IMR-90 (cell line): ENCODE results near the gene ITGB5.

Source experiments
- CEBPB ChIP-seq: IDR thresholded peaks from 2 replicates; pipeline ENCODE4 v1.6.1; 2012; ENCODE audit warnings: low read depth, low read length, improper control_type of control experiment
- CHD1 ChIP-seq: IDR thresholded peaks from 2 replicates; pipeline ENCODE4 v1.6.1; 2012; ENCODE audit warnings: low read depth, low read length, improper control_type of control experiment
- CTCF ChIP-seq: conservative IDR thresholded peaks from 2 replicates; pipeline ENCODE4 v1.5.1; 2012; ENCODE audit warnings: mild to moderate bottlenecking, low read depth, low read length, improper control_type of control experiment
- MXI1 ChIP-seq: IDR thresholded peaks from 2 replicates; pipeline ENCODE4 v1.6.1; 2012; ENCODE audit warnings: low read depth, mild to moderate bottlenecking, low read length, moderate library complexity, borderline replicate concordance
- POLR2A ChIP-seq: IDR thresholded peaks from 2 replicates; pipeline ENCODE4 v1.6.1; 2012; ENCODE audit warnings: mild to moderate bottlenecking, low read depth, low read length
- RCOR1 ChIP-seq: IDR thresholded peaks from 2 replicates; pipeline ENCODE4 v1.6.1; 2012; ENCODE audit warnings: mild to moderate bottlenecking, low read length, improper control_type of control experiment; ENCODE audit not compliant: insufficient replicate concordance
- SMC3 ChIP-seq: fragments of 150-350 bp; IDR thresholded peaks from 2 replicates; pipeline ENCODE4 v1.6.1; 2016; ENCODE audit warnings: low read depth, mild to moderate bottlenecking, antibody characterized with exemption, low read length, moderate library complexity
- USF2 ChIP-seq: fragments of 150-350 bp; IDR thresholded peaks from 2 replicates; pipeline ENCODE4 v1.6.1; 2017; ENCODE audit warnings: mild to moderate bottlenecking, antibody characterized with exemption, low read length, low read depth

- TF ChIP-seq RCOR1 (no peak), POLR2A (no peak), USF2 (no peak), CTCF (no peak), MXI1 (no peak), CEBPB (no peak), CHD1 (no peak), SMC3 (no peak)
Observed at GRCh38 chr3:124758851-124759635, 128.1 kb downstream of the ITGB5 start.
